Neural progenitor cell (in vitro differentiated cells): ENCODE data around the gene RTN4R. TPM values are rescaled to one million over a fixed set of nuclear protein-coding genes. Genes with fewer than 3 reads are reported as not detected.
A peak's percentile ranks its signal among the peaks of the same experiment; 100 is the strongest.

Source experiments
- DNase-seq: peaks from one replicate; pipeline ENCODE4 v3.0.0-alpha.2; 2016; ENCODE audit warnings: low spot score
- H2AFZ ChIP-seq: fragments of 200-600 bp; sonication (generic); replicated peaks from 2 replicates; pipeline ENCODE4 v1.6.1; 2016; ENCODE audit warnings: antibody characterized with exemption
- H3F3A ChIP-seq: fragments of 200-600 bp; sonication (generic); 2 replicates; pipeline ENCODE4 v1.6.1; 2016; ENCODE audit warnings: antibody characterized with exemption, low read depth
- H3K27ac ChIP-seq: fragments of 200-600 bp; sonication (generic); 2 replicates; pipeline ENCODE4 v1.5.1; 2016; ENCODE audit warnings: mild to moderate bottlenecking
- H3K27me3 ChIP-seq: fragments of 200-600 bp; sonication (generic); 2 replicates; pipeline ENCODE4 v1.6.1; 2016; ENCODE audit warnings: mild to moderate bottlenecking, moderate library complexity
- H3K36me3 ChIP-seq: fragments of 200-600 bp; sonication (generic); 2 replicates; pipeline ENCODE4 v1.5.1; 2016
- H3K4me1 ChIP-seq: fragments of 200-600 bp; sonication (generic); 2 replicates; pipeline ENCODE4 v1.6.1; 2016; ENCODE audit warnings: mixed run types
- H3K4me2 ChIP-seq: fragments of 200-600 bp; sonication (generic); 2 replicates; pipeline ENCODE4 v1.6.1; 2016
- H3K4me3 ChIP-seq: fragments of 200-600 bp; sonication (generic); 2 replicates; pipeline ENCODE4 v1.5.1; 2016
- H3K79me2 ChIP-seq: fragments of 200-600 bp; sonication (generic); 2 replicates; pipeline ENCODE4 v1.6.1; 2016; ENCODE audit warnings: low read depth
- H3K9ac ChIP-seq: fragments of 200-600 bp; sonication (generic); 2 replicates; pipeline ENCODE4 v1.6.1; 2016
- H3K9me3 ChIP-seq: fragments of 200-600 bp; sonication (generic); 2 replicates; pipeline ENCODE4 v1.5.1; 2016; ENCODE audit warnings: low read depth
- H4K20me1 ChIP-seq: fragments of 200-600 bp; sonication (generic); 2 replicates; pipeline ENCODE4 v1.6.1; 2016; ENCODE audit warnings: low read depth
- H3K27ac Mint-ChIP-seq: 3 replicates; pipeline ENCODE4 v1.8.0; 2021; ENCODE audit warnings: mixed read lengths
- H3K27me3 Mint-ChIP-seq: 2 replicates; pipeline ENCODE4 v1.8.0; 2022; ENCODE audit warnings: low read depth, mild to moderate bottlenecking, inconsistent platforms, moderate library complexity, mixed read lengths; ENCODE audit not compliant: insufficient read depth
- H3K36me3 Mint-ChIP-seq: 3 replicates; pipeline ENCODE4 v1.8.0; 2021; ENCODE audit warnings: mixed read lengths
- H3K4me1 Mint-ChIP-seq: 3 replicates; pipeline ENCODE4 v1.8.0; 2021; ENCODE audit warnings: mixed read lengths
- H3K4me3 Mint-ChIP-seq: 3 replicates; pipeline ENCODE4 v1.8.0; 2021; ENCODE audit warnings: mild to moderate bottlenecking, moderate library complexity, mixed read lengths
- H3K9me3 Mint-ChIP-seq: 3 replicates; pipeline ENCODE4 v1.8.0; 2020; ENCODE audit warnings: mixed read lengths
- CTCF ChIP-seq: fragments of 200-600 bp; sonication (generic); IDR thresholded peaks from 2 replicates; pipeline ENCODE4 v1.5.1; 2017; ENCODE audit warnings: antibody characterized with exemption, mild to moderate bottlenecking
- EZH2 ChIP-seq: fragments of 200-600 bp; sonication (generic); IDR thresholded peaks from 2 replicates; pipeline ENCODE4 v1.6.1; 2017; ENCODE audit warnings: antibody characterized with exemption, mild to moderate bottlenecking, moderate library complexity
- EZH2phosphoT487 ChIP-seq: fragments of 200-600 bp; sonication (generic); IDR thresholded peaks from 2 replicates; pipeline ENCODE4 v1.6.1; 2017; ENCODE audit warnings: antibody characterized with exemption
- total RNA-seq: library from RNA; depleted of rRNA; stranded (reverse); fragments of >200 nt; gene quantifications from 2 replicates; pipeline ENCODE4 v1.2.3, GENCODE V29; 2015; ENCODE audit warnings: low replicate concordance

The RTN4R gene
- total RNA-seq, 1 donor from 2014 or later: 6.3 TPM

GRCh38 chr22:20221421-20222340 lies 46.4 kb downstream of the RTN4R start:
- Histone ChIP-seq H3K36me3 (no peaks in the 10 kb centered on the region), H4K20me1 (no peaks in the 10 kb centered on the region), H3K4me2 (no peak overlapping the region), H3K27me3 (no peaks in the 10 kb centered on the region), H3K27ac (no peak overlapping the region), H3K9ac (no peak overlapping the region), H3K9me3 (no peaks in the 10 kb centered on the region), H3K79me2 (no peaks in the 10 kb centered on the region), H3K4me1 (no peaks in the 10 kb centered on the region), H3K4me3 (no peak overlapping the region), H2AFZ (no peak overlapping the region), H3F3A (peaks cover 12% of the 10 kb centered on the region)
- TF ChIP-seq CTCF (no peak), EZH2 (no peak), EZH2phosphoT487 (no peak)
- no peak for DNase-seq
- H3K9me3 Mint-ChIP-seq: peaks cover 10% of the 10 kb centered on the region
- H3K27me3 Mint-ChIP-seq: peaks cover 20% of the 10 kb centered on the region
- no peaks in the 10 kb centered on the region for H3K36me3 Mint-ChIP-seq
- H3K4me1 Mint-ChIP-seq: peaks cover 33% of the 10 kb centered on the region
- H3K4me3 Mint-ChIP-seq: no peak overlapping the region
- no peak overlapping the region for H3K27ac Mint-ChIP-seq

- Histone ChIP-seq H3K9me3 (no peaks in the 10 kb centered on the region), H3K4me1 (no peaks in the 10 kb centered on the region), H3K27me3 (no peaks in the 10 kb centered on the region), H3F3A (peaks cover 11% of the 10 kb centered on the region), H3K4me3 (no peak overlapping the region), H3K9ac (no peak overlapping the region), H3K79me2 (no peaks in the 10 kb centered on the region), H3K27ac (no peak overlapping the region), H4K20me1 (no peaks in the 10 kb centered on the region), H3K4me2 (no peak overlapping the region), H2AFZ (no peak overlapping the region), H3K36me3 (no peaks in the 10 kb centered on the region)
- TF ChIP-seq EZH2phosphoT487 (no peak), EZH2 (no peak)
- Mint-ChIP-seq H3K36me3 (no peaks in the 10 kb centered on the region), H3K27me3 (peaks cover 18% of the 10 kb centered on the region), H3K4me3 (no peak overlapping the region), H3K27ac (peak overlapping the region; percentile 60), H3K9me3 (peaks cover 10% of the 10 kb centered on the region), H3K4me1 (peaks cover 30% of the 10 kb centered on the region)
- no peak for DNase-seq
Observed at GRCh38 chr22:20220629-20221026, 47.5 kb downstream of the RTN4R start.

- DNase-seq: no peak
- H3K27ac Mint-ChIP-seq: no peak overlapping the region
Observed at GRCh38 chr22:20219667-20220628, 48.2 kb downstream of the RTN4R start.

More at GRCh38 chr22:20219667-20220628, 48.2 kb downstream of the RTN4R start:
- Histone ChIP-seq H3K4me1 (no peaks in the 10 kb centered on the region), H3K9me3 (no peaks in the 10 kb centered on the region), H3F3A (peaks cover 4% of the 10 kb centered on the region), H3K4me2 (no peak overlapping the region), H3K36me3 (no peaks in the 10 kb centered on the region), H3K4me3 (no peak overlapping the region), H3K27ac (no peak overlapping the region), H3K9ac (no peak overlapping the region), H4K20me1 (no peaks in the 10 kb centered on the region), H3K27me3 (no peaks in the 10 kb centered on the region), H2AFZ (no peak overlapping the region), H3K79me2 (no peaks in the 10 kb centered on the region)
- no peak for TF ChIP-seq EZH2phosphoT487
- TF ChIP-seq EZH2: no peak
- no peak for TF ChIP-seq CTCF
- Mint-ChIP-seq H3K36me3 (no peaks in the 10 kb centered on the region), H3K27me3 (peaks cover 11% of the 10 kb centered on the region), H3K4me1 (peaks cover 25% of the 10 kb centered on the region), H3K9me3 (peaks cover 4% of the 10 kb centered on the region), H3K4me3 (no peak overlapping the region)
